LHCN-M2 (cell line): ENCODE measurements around the gene EIF2S2. TPM values are rescaled to one million over a fixed set of nuclear protein-coding genes. Genes with fewer than 3 reads are reported as not detected.

Experiments
- total RNA-seq: library from RNA; depleted of rRNA; stranded (reverse); fragments of >200 nt; gene quantifications from 2 replicates; pipeline ENCODE4 v1.2.3, GENCODE V29; 2014; rRNA removed

EIF2S2 gene
- total RNA-seq, 1 experiment from 2014 or later: 83.6 TPM

Other genes with a start within 250 kb of the EIF2S2 start
- gene RALY, start 118.3 kb downstream of the EIF2S2 start, total RNA-seq: 108 and 121 TPM in 2 replicates
- gene ASIP, start 129.2 kb upstream of the EIF2S2 start, total RNA-seq: not detected in 2 replicates
- gene AHCY, start 191.1 kb upstream of the EIF2S2 start, total RNA-seq: 137 and 141 TPM in 2 replicates